ENCODE measurements around the gene NAPA.

Gene NAPA

GRCh38 chr19:47523473-47523872, 8.6 kb upstream of the NAPA start:
- peaks cover 9% of the 10 kb centered on the region for H3K27me3 ChIP-seq (ENCODE audit: insufficient read depth, low read depth)
- no peak for TF ChIP-seq CTCF (conservative IDR thresholded peaks at IDR 0.05; ENCODE audit: low read depth, low read length)
- H3K4me3 ChIP-seq (IDR thresholded peaks at IDR 0.05; ENCODE audit: insufficient read depth, low read depth, low read length), result no peak overlapping the region
- no peaks in the 10 kb centered on the region for H3K36me3 ChIP-seq (ENCODE audit: insufficient read depth)
- H3K4me2 ChIP-seq, result no peak overlapping the region
- no peak overlapping the region for H2AFZ ChIP-seq (ENCODE audit: low read depth)
- no peak overlapping the region for H3K27ac ChIP-seq
- H3K79me2 ChIP-seq (ENCODE audit: insufficient read depth, low read depth), result no peaks in the 10 kb centered on the region
- H4K20me1 ChIP-seq (ENCODE audit: insufficient read depth), result no peaks in the 10 kb centered on the region
- H3K9ac ChIP-seq, result no peak overlapping the region
- peaks cover 11% of the 10 kb centered on the region for H3K4me1 ChIP-seq (ENCODE audit: low read depth, poor library complexity, severe bottlenecking)

- no peak for TF ChIP-seq CTCF (conservative IDR thresholded peaks at IDR 0.05; ENCODE audit: low read depth, low read length)
- H3K27me3 ChIP-seq (ENCODE audit: insufficient read depth, low read depth), result peaks cover 4% of the 10 kb centered on the region
- peaks cover 26% of the 10 kb centered on the region for H3K4me1 ChIP-seq (ENCODE audit: low read depth, poor library complexity, severe bottlenecking)
- H3K79me2 ChIP-seq (ENCODE audit: insufficient read depth, low read depth), result no peaks in the 10 kb centered on the region
- no peaks in the 10 kb centered on the region for H3K36me3 ChIP-seq (ENCODE audit: insufficient read depth)
- no peak overlapping the region for H3K27ac ChIP-seq
- no peak overlapping the region for H3K4me3 ChIP-seq (IDR thresholded peaks at IDR 0.05; ENCODE audit: insufficient read depth, low read depth, low read length)
- H4K20me1 ChIP-seq (ENCODE audit: insufficient read depth), result no peaks in the 10 kb centered on the region
- no peak overlapping the region for H3K4me2 ChIP-seq
- H2AFZ ChIP-seq (ENCODE audit: low read depth), result no peak overlapping the region
- no peak overlapping the region for H3K9ac ChIP-seq
These were observed 6.8 kb upstream of the NAPA start for GRCh38 chr19:47521473-47522180.

- Histone ChIP-seq H4K20me1 (ENCODE audit: insufficient read depth) (no peaks in the 10 kb centered on the region), H3K79me2 (ENCODE audit: insufficient read depth, low read depth) (no peaks in the 10 kb centered on the region), H3K4me1 (ENCODE audit: low read depth, poor library complexity, severe bottlenecking) (peaks cover 34% of the 10 kb centered on the region), H3K9ac (no peak overlapping the region), H2AFZ (ENCODE audit: low read depth) (no peak overlapping the region), H3K4me2 (no peak overlapping the region), H3K27me3 (ENCODE audit: insufficient read depth, low read depth) (peaks cover 4% of the 10 kb centered on the region), H3K4me3 (IDR thresholded peaks at IDR 0.05; ENCODE audit: insufficient read depth, low read depth, low read length) (no peak overlapping the region), H3K36me3 (ENCODE audit: insufficient read depth) (no peaks in the 10 kb centered on the region), H3K27ac (no peak overlapping the region)
- no peak for TF ChIP-seq CTCF (conservative IDR thresholded peaks at IDR 0.05; ENCODE audit: low read depth, low read length)
These were observed 6.0 kb upstream of the NAPA start for GRCh38 chr19:47520839-47521238.

DNA sequence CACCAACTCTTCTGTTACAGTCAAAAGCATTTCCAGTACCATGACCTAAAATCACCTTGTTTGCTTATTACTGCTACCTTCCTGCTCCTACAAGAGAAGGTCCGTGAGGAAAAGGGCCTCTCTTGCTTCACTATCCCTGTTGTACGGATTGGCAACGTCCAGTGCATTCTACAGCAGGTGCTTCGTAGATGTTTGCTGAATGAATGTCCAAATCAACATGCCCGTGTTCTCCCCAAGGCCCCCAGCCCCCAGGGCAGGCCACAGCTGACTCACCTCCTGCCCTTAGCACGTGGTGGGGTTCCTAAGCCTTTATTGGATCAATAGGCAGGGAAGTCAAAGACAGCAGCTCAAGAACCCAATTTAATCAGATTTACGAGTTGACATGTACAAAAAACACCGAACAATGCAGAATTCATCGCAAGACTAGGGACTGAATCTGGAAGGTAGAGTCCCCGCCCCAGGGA, 5.5 kb upstream of the NAPA start:
- H3K4me3 ChIP-seq (IDR thresholded peaks at IDR 0.05; ENCODE audit: insufficient read depth, low read depth, low read length), result no peak overlapping the region
- H4K20me1 ChIP-seq (ENCODE audit: insufficient read depth), result no peaks in the 10 kb centered on the region
- H3K27ac ChIP-seq, result no peak overlapping the region
- H3K27me3 ChIP-seq (ENCODE audit: insufficient read depth, low read depth), result peaks cover 4% of the 10 kb centered on the region
- H3K79me2 ChIP-seq (ENCODE audit: insufficient read depth, low read depth), result no peaks in the 10 kb centered on the region
- H3K4me1 ChIP-seq (ENCODE audit: low read depth, poor library complexity, severe bottlenecking), result peaks cover 38% of the 10 kb centered on the region
- no peak for TF ChIP-seq CTCF (conservative IDR thresholded peaks at IDR 0.05; ENCODE audit: low read depth, low read length)
- no peak overlapping the region for H3K4me2 ChIP-seq
- no peaks in the 10 kb centered on the region for H3K36me3 ChIP-seq (ENCODE audit: insufficient read depth)
- no peak overlapping the region for H2AFZ ChIP-seq (ENCODE audit: low read depth)
- H3K9ac ChIP-seq, result no peak overlapping the region

Measured in KMS-11 (cell line).